ENCODE data around the gene HTATIP2.
"Not testable (repeated sequence)": the region's sequence is repeated elsewhere in the genome, so short reads cannot be mapped to it uniquely, and the experiment has no call there.

The HTATIP2 gene

DNA sequence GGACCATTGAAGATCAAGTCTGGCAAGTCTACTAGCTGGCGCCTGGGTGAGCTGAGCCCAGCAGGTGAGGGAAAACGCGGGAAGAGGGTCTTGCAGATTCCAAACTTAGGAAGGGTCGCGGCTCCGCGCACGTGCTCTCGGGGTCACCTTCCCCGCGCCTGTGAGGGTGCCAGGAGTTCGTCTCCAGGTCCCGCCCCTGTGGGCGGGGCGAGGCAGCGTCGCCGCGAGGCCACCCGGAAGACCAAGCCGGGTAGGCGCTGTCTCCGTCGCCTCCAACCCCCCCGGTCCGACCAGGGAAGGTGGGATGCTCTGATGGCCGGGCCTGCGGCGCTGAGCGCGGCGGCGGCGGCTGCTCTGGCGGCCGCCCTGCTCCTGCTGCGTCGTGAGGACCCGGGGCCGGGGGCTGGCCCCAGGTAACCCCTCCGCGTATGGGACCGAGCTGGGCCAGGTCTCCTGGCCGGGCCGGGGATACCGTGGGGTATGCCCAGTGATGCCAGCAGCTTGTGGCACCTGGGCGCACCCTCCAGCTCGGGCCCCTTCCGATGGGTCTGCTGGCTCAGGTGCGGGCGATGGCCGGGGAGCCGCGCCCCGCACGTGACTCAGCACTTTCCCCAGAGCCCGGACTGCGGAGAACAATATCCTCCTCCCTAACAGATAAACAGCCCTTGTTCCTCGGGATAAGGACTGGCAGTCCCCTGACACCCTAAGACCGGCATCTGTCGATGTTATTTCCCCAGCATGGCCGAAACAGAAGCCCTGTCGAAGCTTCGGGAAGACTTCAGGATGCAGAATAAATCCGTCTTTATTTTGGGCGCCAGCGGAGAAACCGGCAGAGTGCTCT is at the start of gene HTATIP2:
TSS of gene HTATIP2 (plus strand) at position 215 of the 841 bp plus-strand sequence. CDS start at position 739, 524 bp downstream.
- DNase-seq (ENCODE audit: low read depth in 2 of 2) = peak; percentile 61 to 65

DNA sequence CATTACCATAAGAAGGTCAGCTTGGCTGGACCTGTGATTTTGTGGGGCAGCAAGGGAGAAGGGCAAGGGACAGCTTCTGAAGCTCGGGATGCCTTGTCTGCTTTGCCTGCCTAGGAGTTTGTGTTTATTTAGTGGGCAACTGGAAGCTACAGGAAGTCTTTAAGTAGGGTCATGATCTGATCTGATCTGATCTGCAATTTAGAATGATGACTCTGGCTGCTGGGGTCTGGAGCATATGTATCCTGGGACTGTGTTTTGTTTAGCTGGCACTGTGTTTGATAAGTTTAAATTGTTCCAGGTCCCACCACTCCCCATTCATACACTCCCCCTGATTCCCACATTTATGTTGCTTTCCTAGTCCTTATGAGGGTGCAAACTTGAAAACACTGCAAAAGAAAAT is 47.7 kb upstream of the HTATIP2 start:
- DNase-seq (ENCODE audit: low read depth in 2 of 2) = no peak

DNA sequence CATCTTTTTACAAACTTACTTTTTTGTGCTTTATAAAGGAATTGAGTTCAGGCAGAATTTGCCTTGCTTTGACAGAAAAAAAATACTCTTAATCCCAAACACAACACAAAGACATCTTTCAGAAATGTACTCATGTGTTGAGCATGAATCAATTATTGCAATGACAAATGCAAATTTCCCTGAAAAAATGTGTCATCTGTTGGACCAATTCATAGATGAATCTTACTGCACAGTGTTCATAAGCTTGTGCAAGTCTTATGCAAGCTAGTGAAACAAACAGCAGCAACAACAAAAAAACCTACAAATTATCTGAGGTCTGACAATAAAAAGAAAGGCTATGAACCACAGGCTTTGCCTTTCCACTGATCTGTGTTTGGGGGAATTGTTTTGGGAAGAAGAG is 42.3 kb upstream of the HTATIP2 start:
- no peak for DNase-seq (ENCODE audit: low read depth in 2 of 2)

DNA sequence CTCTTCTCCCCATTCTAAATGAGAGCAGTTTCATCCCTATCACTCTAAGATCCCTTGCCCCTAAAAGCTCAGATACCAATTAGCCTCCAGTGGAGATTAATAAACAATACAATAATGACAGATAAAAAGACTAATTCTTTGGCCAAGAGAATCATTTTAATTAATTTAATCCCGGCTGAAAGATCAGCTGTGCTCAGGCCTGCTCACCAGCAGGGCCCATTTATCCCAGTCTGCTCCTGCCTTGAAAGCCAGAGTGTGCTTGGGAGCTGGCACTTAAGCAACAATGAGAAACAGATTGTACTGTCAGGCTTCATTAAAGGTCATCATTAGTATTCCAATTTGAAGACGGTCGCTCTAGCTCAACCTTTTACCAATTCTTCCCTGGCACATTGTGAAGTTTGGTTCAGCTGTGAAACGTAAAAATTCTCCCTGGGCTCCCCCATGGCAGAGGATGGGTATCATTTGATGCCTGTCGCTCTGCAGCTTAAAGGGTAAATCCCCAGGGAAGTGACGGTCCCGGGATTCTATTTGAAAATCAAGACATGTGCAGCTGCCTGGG is 36.1 kb upstream of the HTATIP2 start:
- no peak for DNase-seq (ENCODE audit: low read depth in 2 of 2)

DNA sequence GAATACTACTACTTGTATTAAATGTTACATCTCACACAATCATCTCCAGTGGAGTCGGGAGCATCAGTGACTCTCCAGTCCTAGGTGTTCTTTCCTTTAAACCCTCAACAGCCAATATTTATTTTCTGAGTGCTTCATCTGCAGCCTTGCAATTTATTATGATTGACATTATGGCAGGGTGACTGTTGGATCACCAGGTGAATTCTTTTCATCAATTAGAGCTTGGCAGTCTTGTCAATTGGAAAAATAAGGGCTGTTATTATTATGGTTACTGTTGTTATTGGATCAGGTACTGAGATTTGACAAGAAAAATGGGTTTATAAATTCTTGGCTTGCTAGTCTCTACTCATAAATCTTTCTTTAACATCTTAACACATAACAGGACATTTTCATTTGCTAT is 27.5 kb upstream of the HTATIP2 start:
- no peak for DNase-seq (ENCODE audit: low read depth in 2 of 2)

DNA sequence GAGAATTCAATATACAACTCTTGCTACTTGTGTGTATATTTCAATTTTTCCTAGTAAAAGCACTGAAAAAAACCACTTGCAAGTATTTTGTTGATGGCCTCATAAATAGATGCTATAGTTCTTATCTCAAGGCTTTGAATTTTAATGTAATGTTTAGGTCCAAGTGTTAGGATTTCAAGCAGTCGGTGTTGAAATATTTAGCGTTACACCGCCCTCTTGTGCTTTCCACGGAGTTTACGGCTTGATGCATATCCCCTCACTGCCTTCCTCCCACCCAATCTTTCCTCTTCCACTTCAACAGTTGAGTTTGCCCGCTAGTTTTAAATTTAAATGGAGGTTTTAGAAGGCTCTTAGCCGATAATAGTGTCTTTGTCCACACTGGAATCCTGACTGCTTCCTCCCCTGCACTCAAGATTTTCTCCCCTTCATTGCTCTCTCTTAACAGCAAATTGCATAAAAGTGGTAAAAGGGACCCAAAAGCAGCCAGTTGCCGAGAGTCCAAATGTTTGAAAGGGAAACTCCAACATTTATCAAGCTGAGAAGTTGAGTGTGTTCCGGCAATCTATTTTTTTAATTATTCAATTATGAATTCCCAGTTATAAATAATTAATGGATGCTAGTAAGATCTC is 25.9 kb upstream of the HTATIP2 start:
- no peak for DNase-seq (ENCODE audit: low read depth in 2 of 2)

DNA sequence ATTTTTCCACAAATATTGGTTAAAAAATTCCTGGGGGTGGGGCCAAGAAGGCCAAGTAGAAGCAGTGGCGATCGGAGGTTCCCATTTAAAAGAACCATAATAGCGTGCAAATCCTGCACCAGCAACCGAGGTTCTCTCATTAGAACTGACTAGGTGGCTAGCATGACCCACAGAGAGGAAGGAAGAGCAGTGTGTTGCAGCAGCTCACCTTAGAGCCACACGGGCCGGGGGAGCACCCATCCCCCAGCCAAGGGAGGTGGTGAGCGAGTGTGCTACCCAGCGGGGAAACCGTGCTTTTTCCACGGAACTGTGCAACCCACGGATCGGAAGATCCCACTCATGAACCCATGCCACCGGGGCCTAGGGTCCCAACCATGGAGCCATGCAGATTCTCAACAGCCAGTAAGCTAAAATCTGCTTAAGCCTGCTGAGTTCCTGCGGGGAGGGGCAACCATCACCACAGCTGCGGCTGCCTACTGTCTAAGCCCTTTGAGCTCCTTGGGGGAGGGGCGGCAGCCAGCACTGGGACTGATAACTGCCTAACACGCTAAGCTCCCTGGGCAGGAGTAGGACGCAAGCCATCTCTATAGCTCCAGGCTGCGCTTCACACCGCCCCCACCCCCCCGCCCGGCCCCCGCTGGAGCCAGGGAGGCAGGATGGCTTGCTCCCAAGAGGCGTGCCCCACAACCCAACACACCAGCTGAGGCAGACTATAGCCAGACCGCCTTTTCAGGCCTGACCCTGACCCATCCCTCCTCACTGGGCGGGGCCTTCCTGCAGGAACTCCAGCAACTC is 21.0 kb upstream of the HTATIP2 start:
- DNase-seq (ENCODE audit: low read depth in 2 of 2) = no peak

DNA sequence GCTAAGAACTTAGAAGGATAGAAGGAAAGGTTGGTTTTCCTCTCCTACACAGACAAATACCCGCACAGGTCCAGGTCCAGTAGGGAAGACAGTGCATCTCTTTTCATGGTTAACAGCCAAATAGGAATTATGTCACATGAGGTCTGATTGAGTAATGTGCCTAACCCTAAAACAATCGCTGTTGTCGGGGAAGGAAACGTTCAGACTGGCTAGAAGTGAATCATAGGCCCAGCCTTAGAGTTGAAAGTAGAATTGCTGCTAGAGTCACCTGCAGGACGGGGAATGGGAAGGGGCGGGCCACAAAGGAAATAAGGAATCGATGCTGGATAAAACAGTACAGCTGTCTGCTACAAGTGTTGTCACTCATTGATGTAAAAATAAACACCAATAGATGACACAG is 12.4 kb upstream of the HTATIP2 start:
- DNase-seq (ENCODE audit: low read depth in 2 of 2) = no peak

DNA sequence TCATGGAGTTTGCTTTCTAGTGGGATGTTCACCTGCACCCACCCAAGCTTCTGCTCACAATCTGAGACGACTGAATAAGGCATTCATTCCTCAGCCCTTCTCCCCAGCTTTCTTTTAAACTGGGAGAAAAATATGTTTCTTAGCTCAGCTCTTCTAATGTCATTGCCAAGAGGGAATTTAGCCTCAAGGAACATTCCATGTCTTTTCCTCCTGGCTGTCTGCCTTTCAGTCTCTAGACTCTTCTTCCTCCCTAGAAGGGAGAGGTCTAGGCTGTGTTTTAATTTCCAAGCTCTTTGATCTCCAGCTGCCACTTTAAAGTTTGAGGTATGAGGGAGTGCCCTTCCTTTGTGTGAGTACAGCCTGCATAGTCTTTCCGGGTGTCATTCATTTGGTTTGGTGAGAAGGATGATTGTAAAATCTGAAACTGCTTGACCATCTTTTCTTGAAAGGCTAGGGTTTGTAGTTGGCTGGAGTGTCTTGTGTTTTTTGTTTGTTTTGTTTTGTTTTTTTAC is 11.7 kb upstream of the HTATIP2 start:
- no peak for DNase-seq (ENCODE audit: low read depth in 2 of 2)

DNA sequence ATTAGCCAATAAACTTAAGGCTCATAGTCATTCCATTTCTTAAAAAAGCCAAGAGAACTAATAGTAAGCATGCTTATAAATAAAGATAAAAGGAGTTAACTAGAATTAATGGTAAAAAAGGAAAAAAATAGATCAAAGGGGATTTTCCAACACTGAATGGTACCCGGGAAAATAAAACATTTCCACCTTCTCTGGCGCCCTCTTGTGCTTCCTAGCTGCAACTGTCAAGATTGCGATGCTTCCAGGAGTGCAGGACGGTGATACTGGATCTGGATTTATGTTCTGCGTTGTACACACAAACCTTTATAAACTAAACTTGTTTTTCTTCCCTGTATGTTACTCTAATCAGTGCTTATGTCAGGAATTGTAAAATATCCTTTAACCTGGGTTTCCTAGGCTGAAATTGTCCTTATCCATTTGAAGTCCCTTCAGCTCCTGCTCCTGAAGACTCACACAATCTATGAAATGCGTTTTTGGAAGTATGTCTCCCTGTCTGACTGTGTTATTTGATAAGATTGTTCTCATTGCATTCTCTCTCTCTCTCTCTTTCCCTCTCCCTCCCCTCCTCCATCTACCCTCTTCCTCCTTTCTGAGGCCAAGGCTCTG is 9.6 kb upstream of the HTATIP2 start:
- DNase-seq (ENCODE audit: low read depth in 2 of 2) = no peak

DNA sequence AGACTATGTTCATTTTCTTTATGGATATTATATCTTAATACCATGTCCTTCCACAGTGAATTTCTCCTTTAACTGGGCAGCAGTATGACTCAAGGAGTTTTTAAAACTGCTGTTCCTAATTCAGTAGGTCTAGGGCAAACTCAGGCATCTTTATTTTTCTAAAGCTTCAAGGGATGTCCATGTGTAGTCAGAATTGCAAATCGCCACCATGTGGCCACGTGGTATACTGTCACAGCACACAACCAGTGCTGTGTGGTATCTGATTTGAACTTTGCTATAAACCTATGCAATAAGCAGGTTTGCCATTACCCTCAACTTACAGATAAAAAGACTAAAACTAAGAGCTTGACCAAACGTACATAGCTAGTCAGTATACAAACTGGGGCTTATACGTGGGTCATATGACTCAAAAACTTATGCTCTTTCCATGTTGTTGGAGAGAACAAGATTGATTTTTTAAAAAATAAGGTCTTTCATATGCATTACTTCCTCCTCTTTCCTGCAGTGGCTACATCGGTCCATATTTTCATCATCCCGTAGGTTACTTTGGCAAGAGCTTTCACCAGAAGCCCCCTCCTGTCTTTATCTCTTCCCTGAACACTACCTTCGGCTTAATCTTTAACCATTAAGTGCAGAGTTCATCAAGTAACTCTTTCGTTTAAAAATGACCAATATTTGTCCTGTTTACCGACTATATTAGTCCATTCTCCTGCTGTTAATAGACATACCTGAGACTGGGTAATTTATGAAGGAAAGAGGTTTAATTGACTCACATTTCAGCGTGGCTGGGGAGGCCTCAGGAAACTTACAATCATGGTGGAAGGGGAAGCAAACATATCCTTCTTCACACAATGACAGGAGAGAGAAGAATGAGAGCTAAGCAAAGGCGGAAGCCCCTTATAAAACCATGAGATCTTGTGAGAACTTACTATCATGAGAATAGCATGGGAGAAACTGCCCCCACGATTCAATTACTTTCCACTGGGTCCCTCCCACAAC is 8.0 kb upstream of the HTATIP2 start:
- no peak for DNase-seq (ENCODE audit: low read depth in 2 of 2)

DNA sequence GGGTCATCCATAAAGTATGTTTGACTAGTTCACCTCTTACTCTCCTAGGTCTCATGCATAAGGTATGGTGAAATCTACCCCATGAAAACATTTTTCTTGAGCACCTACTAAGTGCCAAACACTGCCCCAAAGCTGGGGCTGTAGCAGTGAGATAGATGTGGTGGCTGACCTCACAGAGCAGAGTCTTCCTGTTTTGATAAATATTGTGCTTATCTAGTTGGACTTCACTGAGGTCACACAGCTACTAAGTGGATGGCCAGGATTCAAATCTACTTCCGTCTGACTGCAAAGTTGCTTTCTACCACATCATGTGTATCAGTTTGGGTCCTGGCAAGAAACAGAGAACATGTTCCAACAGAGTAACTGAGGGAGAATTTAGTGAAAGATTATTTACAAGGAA is 6.4 kb upstream of the HTATIP2 start:
- DNase-seq (ENCODE audit: low read depth in 2 of 2) = no peak

DNA sequence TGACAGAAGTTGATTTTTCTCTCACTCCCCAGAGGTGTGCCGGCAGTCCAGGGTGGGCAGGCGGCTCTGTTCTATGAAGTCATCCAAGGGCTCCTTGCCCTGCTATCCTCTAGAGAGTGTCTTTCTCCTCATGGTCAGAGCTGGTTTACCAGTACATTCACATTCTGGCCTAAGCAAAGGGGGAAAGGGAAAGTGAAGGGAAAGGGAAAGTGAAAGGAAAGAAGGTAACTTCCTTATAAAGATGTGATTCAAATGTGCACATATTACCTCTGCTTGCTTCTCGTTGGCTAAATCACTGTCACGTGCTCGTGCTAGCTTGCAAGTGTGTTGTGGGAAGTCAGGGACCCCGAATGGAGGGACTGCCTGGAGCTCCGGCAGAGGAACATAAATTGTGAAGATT is 2.9 kb upstream of the HTATIP2 start:
- DNase-seq (ENCODE audit: low read depth in 2 of 2) = no peak

DNA sequence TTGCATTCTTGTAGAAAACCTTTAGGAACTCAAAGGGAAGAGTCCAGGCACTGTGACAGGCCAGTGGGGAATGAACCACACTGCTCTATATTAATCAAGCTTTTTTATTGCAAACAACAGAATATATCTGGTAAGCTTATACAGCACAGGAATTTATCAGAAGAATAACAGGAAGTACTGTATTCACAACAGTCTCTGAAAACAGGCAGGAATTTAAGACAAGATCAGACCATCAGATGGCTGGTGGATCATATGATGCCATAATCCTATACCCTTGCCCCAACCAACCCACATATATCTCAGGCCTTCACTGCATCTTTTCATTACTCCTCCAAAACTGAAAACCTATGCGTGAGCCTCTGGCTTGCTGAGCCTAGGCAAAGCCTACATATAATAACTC is 1.0 kb upstream of the HTATIP2 start:
- no peak for DNase-seq (ENCODE audit: low read depth in 2 of 2)

DNA sequence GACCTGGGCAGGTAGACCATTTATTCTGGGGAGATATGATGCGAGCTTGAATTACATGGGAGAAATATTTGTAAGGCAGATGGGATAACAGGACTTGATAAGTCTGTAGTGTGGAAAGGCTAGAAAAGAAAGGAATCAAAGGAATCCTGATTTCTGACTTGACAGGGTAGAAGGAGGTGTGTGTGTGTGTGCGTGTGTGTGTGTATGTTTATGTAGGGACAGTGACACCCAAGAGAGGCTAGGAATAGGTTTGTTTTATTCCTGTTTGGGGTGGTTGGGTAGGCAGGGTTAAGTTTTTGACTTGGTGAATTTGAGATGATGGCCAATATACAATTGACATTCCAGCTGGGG is 390 bp upstream of the HTATIP2 start:
- DNase-seq (ENCODE audit: low read depth in 2 of 2) = no peak

DNA sequence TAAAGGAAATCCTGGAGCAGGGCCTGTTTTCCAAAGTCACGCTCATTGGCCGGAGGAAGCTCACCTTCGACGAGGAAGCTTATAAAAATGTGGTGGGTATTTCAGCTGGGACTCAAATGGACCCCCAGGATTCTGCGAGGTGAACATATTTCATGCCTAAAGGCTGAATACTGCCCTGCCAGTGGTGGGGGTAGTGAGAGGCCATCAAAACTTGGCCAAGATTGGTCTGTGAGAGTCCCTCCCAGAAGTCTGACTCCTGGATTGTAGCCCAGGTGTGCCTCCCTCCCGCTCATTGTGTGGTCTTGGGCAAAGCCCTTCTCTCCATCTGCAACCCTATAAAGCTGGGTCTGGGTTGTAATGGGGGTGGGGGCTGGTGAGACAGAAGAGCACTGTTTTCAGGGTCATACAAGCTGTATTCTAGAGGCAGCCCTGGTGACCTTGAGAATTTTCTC is 853 bp downstream of the HTATIP2 start:
- DNase-seq (ENCODE audit: low read depth in 2 of 2) = no peak

DNA sequence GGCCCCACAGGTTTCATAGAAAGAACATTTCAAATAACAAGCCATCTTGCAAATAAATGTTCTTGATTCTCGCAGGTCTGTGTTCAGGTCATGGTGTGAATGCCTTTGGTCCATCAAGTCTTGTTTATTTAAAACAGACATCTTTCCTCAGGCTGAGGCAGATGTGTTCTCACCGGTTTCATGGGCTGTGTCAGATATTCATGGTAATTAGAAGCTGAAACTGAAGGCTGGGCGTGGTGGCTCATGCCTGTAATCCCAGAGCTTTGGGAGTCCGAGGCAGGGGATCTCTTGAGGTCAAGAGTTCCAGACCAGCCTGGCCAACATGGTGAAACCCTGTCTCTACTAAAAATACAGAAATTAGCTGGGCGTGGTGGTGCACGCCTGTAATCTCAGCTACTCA is 2.0 kb downstream of the HTATIP2 start:
- not testable (repeated sequence) for DNase-seq (ENCODE audit: low read depth in 2 of 2)

DNA sequence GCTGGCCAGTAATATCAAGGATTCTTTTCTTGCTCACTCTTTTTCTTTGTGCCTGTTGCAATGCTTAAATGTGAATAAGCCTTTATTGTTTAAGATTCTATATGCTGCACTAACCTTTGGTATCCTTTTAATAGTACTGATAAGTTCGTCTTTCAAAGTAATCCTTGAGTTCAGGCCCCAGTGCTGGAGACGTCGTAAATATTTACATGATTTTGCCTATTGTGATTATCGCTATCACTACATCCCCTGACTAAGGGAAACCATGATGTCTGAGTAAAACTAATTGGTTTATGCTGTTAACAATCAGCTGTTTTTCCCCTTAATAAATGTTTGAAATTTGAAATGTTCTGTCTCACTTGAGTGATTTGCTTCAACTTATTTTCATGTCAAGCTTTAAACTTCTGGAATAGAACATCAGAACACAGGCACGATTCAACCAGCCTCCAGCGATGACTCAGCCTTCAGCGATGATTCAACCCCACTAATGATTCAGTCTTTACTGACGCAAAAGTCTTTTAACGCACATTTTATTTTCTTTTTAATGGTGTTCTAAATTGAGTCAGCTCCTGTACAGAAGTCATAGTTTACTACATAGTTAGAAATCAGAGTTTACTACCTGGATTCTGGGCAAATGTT is 3.9 kb downstream of the HTATIP2 start:
- DNase-seq (ENCODE audit: low read depth in 2 of 2) = peak; percentile 39 to 55

DNA sequence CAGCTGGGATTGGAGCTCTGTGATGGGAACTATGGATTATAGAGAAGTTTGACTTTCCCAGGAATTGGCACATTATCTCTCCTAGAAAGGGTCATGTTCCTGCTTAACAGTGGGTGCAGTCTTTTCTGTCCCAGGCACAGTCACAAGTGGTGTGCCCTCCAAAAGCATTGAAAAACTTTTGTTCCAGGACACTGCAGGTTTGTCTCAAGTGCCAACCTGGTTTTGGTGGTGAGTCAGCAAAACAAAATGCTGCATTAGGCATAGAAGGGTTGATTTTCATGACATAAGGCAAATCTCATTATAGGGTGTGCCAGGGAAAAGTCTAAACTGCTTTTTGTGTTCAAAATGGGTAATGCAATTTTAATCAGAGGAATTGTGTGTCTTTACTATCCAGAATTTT is 4.9 kb downstream of the HTATIP2 start:
- no peak for DNase-seq (ENCODE audit: low read depth in 2 of 2)

DNA sequence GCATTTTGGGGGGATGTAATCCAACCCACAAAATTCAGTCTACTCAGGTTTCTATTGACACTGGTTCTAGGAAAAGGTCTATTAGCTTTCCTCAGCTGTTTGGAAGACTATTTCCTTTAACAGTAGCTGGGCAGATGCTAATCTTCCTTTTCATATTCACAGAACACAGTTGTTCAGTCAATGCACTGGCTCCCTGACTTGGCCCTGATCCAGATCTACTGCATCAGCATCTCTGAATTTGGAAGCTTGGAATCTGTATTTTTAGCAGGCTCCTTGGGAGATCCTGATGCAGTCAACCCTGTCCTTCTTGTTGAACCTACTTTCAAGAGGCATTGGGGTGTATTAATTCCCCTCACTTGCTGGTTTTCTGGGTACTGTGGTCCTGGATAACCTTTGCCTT is 6.3 kb downstream of the HTATIP2 start:
- DNase-seq (ENCODE audit: low read depth in 2 of 2) = no peak
